GM12801 (cell line): ENCODE measurements around the gene MTUS2.

Experiments
- CTCF ChIP-seq: IDR thresholded peaks from one replicate; pipeline ENCODE4 v1.5.1; 2011; ENCODE audit warnings: control low read depth; ENCODE audit not compliant: insufficient read length; ENCODE audit errors: extremely low read depth

Gene MTUS2

GRCh38 chr13:29508876-29509252, 688.7 kb downstream of the MTUS2 start:
- TF ChIP-seq CTCF = no peak

GRCh38 chr13:29509999-29510589, 690.0 kb downstream of the MTUS2 start:
- TF ChIP-seq CTCF = no peak

GRCh38 chr13:29510651-29511084, 690.5 kb downstream of the MTUS2 start:
- no peak for TF ChIP-seq CTCF

GRCh38 chr13:29511106-29511796, 691.1 kb downstream of the MTUS2 start:
- TF ChIP-seq CTCF = no peak

- no peak for TF ChIP-seq CTCF
Measured at GRCh38 chr13:29511980-29512379, 691.8 kb downstream of the MTUS2 start.

- no peak for TF ChIP-seq CTCF
Measured at GRCh38 chr13:29513002-29513980, 693.2 kb downstream of the MTUS2 start.
